ENCODE results near the gene PFKFB3. TPM values are rescaled to one million over a fixed set of nuclear protein-coding genes. Genes with fewer than 3 reads are reported as not detected.
"Not testable (repeated sequence)": the region's sequence is repeated elsewhere in the genome, so short reads cannot be mapped to it uniquely, and the experiment has no call there.

PFKFB3 gene
- total RNA-seq, 2 experiments from 2014 or later, result 57.1 to 59.3 TPM

DNA sequence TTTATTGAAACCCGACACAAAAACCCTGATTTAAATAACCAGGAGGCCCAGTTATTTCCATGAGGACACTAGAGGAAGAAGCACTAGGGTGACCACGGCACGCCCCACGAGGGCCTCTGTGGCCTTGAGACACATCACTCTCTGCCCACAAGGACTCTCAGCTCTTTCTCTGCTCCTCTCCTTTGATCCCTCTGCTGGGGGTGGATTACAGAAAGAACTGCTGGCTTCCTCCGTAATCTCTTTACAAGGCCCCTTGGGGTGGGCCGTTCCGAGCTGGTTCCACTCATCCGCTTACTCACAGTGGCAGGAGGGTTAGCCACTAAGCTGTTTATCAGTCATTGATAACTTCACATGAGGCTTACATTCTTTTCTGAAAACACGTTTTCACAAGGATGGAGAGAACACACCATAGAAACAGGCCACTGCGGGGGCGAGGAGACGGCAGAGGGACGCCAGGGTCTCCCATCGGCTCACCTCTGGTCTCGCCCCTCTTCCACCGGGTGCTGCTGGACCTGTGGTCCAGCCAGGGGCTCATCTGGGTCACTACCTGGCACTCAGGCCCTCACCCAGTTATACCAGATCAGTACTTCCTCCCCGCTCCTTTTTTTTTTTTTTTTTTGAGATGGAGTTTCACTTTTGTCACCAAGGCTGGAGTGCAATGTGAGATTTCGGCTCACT is 17.6 kb upstream of the PFKFB3 start:
- Mint-ChIP-seq H3K36me3 (peaks cover 4% of the 10 kb centered on the region), H3K9me3 (ENCODE audit: low read depth) (no peaks in the 10 kb centered on the region), H3K4me3 (no peak overlapping the region), H3K27me3 (no peaks in the 10 kb centered on the region), H3K27ac (peak overlapping the region; percentile 71), H3K4me1 (peaks cover 33% of the 10 kb centered on the region)
- CTCF ChIA-PET, result interaction anchor here (0.7 to 1.8 kb wide), 3 partner anchors 12 to 119 kb away, joined by 3 to 10 read pairs (median 3); no protein-coding TSS in a partner anchor
- DNase-seq, result no peak
- ATAC-seq, result peak; percentile 21

DNA sequence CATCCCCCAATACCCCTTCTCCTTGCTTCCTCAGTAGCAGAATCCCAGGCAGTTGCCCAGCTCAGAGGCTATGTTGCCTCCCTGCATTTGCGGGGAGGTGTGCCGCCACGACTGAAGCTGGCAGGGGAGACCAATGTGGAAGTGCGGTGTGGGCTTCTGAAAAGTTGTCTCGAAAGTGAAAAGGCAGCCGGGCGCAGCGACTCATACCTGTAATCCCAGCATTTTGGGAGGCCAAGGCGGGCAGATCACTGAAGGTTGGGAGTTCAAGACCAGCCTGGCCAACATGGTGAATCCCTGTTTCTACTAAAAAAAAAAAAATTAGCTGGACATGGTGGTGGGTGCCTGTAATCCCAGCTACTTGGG is 15.9 kb upstream of the PFKFB3 start:
- H3K4me1 Mint-ChIP-seq, result peaks cover 38% of the 10 kb centered on the region
- no peak overlapping the region for H3K4me3 Mint-ChIP-seq
- peaks cover 4% of the 10 kb centered on the region for H3K36me3 Mint-ChIP-seq
- ATAC-seq (no peak), DNase-seq (no peak)
- no peaks in the 10 kb centered on the region for H3K27me3 Mint-ChIP-seq
- no peak overlapping the region for H3K27ac Mint-ChIP-seq
- no peaks in the 10 kb centered on the region for H3K9me3 Mint-ChIP-seq (ENCODE audit: low read depth)
- CTCF ChIA-PET, result interaction anchor here (0.7 to 1.5 kb wide), 6 partner anchors 12 to 222 kb away, joined by 3 to 7 read pairs (median 3); partner anchors contain the start of gene PFKFB3

DNA sequence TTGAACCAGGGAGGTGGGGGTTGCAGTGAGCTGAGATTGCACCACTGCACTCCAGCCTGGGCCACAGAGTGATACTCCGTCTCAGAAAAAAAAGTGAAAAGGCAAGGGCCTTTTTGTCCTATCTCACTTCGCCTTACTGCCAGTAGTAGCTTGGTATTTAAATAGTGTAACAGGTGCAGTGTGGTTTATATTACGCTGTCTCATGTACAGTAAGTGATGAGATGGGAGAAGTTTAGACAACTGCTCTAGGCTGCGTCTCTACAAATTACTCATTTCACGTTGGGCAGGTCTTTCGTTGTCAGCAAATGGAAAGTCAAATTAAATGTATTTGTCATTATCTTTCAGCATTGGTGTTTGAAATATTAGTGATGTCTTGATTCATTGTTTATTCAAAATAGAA is 15.5 kb upstream of the PFKFB3 start:
- DNase-seq, result no peak
- peaks cover 38% of the 10 kb centered on the region for H3K4me1 Mint-ChIP-seq
- no peak overlapping the region for H3K27ac Mint-ChIP-seq
- peaks cover 4% of the 10 kb centered on the region for H3K36me3 Mint-ChIP-seq
- H3K4me3 Mint-ChIP-seq, result no peak overlapping the region
- CTCF ChIA-PET, result interaction anchor here (0.7 to 1.5 kb wide), 6 partner anchors 13 to 221 kb away, joined by 3 to 7 read pairs (median 3); partner anchors contain the start of gene PFKFB3
- ATAC-seq, result no peak
- no peaks in the 10 kb centered on the region for H3K27me3 Mint-ChIP-seq
- H3K9me3 Mint-ChIP-seq (ENCODE audit: low read depth), result no peaks in the 10 kb centered on the region

DNA sequence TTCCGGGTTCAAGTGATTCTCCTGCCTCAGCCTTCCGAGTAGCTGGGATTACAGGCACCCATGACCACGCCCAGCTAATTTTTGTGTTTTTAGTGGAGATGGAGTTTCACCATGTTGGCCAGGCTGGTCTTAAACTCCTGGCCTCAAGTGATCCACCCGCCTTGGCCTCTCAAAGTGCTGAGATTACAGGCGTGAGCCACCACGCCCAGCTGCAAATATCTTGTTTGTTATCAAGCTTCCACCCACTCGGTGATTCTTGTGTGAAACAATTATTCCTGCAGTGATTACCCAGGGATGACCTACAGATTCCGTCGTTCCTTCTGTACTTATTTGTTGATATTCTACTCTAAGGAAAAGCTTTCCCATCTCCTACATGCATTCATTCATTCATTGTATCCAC is 12.7 kb upstream of the PFKFB3 start:
- H3K27me3 Mint-ChIP-seq; H3K9me3 Mint-ChIP-seq (ENCODE audit: low read depth); H3K27ac Mint-ChIP-seq; H3K4me3 Mint-ChIP-seq; DNase-seq; ATAC-seq; H3K36me3 Mint-ChIP-seq: not testable (repeated sequence)
- peaks cover 34% of the 10 kb centered on the region for H3K4me1 Mint-ChIP-seq
- CTCF ChIA-PET, result interaction anchor here (1.2 to 1.3 kb wide), 2 partner anchors 13 to 212 kb away, joined by 6 to 7 read pairs; partner anchors contain the start of gene PFKFB3

DNA sequence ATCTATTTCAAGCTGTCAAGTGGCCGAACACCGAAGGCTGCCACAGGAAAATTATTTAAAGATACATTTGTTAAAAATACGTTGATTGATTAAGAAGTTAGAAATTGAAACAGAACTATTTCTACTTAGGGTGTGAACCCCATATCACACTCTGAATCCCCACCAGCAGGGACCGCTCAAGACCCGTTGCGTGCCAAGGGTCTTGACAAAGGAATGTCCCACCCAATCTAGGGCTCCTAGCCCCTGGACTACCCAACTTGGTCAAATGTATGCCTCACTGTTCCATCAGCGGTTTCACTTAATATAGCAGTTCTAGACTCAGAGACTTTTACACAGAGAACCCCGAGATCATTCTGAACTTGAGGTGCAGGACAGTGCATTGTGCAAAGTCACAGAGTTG is 11.6 kb upstream of the PFKFB3 start:
- Mint-ChIP-seq H3K27ac (no peak overlapping the region), H3K27me3 (no peaks in the 10 kb centered on the region), H3K9me3 (ENCODE audit: low read depth) (no peaks in the 10 kb centered on the region), H3K4me3 (no peak overlapping the region), H3K36me3 (peaks cover 4% of the 10 kb centered on the region), H3K4me1 (peaks cover 26% of the 10 kb centered on the region)
- no peak for ATAC-seq
- DNase-seq, result no peak
- CTCF ChIA-PET, result interaction anchor here (1.3 kb wide), 1 partner anchor 11 kb away, joined by 6 read pairs; the partner anchor contains the start of gene PFKFB3

DNA sequence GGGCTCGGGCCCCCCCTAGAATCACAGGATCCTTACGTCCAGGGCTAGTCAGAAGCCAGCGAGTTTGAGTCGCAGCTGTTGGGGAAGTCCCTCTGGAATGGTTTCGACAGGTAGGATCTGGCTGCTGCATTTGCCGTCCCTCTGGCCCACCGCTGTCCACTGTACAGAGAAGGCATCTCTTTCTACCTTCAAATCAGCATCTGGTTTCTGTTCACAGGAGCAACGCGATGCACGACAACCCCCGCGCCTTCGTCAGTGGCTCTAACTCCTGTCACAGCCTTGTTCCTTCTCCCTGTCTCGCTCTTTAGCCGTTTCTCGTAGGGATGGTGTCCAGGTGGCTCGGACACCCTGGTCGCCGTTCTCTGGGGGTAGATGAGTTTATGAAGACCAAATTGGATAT is 11.2 kb upstream of the PFKFB3 start:
- CTCF ChIA-PET, result interaction anchor here (1.3 kb wide), 1 partner anchor 11 kb away, joined by 6 read pairs; the partner anchor contains the start of gene PFKFB3
- H3K27me3 Mint-ChIP-seq, result no peaks in the 10 kb centered on the region
- DNase-seq (no peak), ATAC-seq (no peak)
- no peaks in the 10 kb centered on the region for H3K9me3 Mint-ChIP-seq (ENCODE audit: low read depth)
- peaks cover 4% of the 10 kb centered on the region for H3K36me3 Mint-ChIP-seq
- H3K27ac Mint-ChIP-seq, result no peak overlapping the region
- H3K4me3 Mint-ChIP-seq, result no peak overlapping the region
- H3K4me1 Mint-ChIP-seq, result peaks cover 22% of the 10 kb centered on the region

DNA sequence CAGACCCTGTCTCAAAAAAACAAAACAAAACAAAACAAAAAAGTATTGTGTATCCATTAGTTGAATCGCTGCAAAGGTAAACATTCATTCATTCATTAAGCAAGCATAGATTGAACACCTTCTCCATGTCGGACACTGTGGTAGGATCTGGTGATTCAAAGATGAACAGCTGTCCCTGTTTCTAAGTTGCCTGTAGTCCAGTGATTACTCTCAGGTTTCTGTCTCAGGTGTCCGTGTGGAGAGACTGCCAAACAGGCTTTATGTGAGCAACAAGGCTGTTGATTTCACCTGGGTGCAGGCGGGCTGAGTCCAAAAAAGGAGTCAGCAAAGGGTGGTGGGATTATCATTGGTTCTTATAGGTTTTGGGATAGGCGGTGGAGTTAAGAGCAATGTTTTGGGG is 9.4 kb upstream of the PFKFB3 start:
- peaks cover 11% of the 10 kb centered on the region for H3K4me1 Mint-ChIP-seq
- not testable (repeated sequence) for H3K27me3 Mint-ChIP-seq; H3K36me3 Mint-ChIP-seq; H3K9me3 Mint-ChIP-seq (ENCODE audit: low read depth); H3K4me3 Mint-ChIP-seq; DNase-seq; ATAC-seq; H3K27ac Mint-ChIP-seq
- CTCF ChIA-PET, result interaction anchor here (1.6 kb wide), 1 partner anchor 9 kb away, joined by 11 read pairs; the partner anchor contains the start of gene PFKFB3

DNA sequence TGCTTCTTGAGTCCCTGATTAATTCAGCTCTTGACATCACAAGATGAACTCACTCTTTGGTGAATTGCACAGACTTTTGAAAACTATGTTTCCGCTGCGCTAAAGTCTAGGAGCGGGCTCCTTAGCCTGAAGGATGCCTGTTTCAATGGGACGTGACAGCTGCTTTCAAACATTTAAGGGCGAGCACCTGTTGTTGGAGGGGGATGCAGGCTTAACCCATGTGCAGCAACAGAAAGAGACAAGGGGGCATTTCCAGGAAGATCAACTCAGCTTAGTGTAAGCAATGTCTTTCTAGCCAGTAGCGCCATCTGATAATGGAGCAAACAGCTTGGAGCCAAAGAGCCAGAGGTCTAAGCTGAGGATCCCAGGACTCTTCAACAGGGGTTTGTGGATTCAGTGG is 8.4 kb upstream of the PFKFB3 start:
- Mint-ChIP-seq H3K4me1 (peaks cover 6% of the 10 kb centered on the region), H3K36me3 (peaks cover 2% of the 10 kb centered on the region), H3K27ac (no peak overlapping the region), H3K9me3 (ENCODE audit: low read depth) (no peaks in the 10 kb centered on the region), H3K4me3 (no peak overlapping the region), H3K27me3 (no peaks in the 10 kb centered on the region)
- ATAC-seq (no peak), DNase-seq (no peak)
- CTCF ChIA-PET, result interaction anchor here (0.8 to 1.6 kb wide), 2 partner anchors 8 to 208 kb away, joined by 3 to 11 read pairs; partner anchors contain the start of gene PFKFB3

DNA sequence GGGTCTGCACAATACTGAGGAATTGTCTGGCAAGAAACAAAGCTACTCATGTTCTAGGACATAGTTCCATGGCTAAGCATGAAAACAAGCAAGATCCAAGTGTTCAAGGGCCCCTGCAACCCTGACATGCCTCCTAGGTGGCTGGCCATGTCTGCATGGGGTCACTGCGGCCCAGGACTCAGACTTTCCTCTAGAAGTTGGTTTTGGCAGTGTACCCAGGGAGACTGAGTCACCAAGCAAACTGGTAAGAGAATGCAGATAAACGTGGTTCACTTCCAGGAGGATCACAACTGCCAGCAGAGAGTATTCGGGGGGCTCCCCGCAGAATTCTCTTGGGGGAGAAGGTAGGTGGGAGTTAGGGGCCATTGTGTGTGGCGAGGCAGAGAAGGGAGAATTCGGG is 7.4 kb upstream of the PFKFB3 start:
- no peak overlapping the region for H3K27ac Mint-ChIP-seq
- no peak for ATAC-seq
- no peaks in the 10 kb centered on the region for H3K36me3 Mint-ChIP-seq
- no peaks in the 10 kb centered on the region for H3K9me3 Mint-ChIP-seq (ENCODE audit: low read depth)
- no peak overlapping the region for H3K4me3 Mint-ChIP-seq
- no peak for DNase-seq
- H3K27me3 Mint-ChIP-seq, result no peaks in the 10 kb centered on the region
- CTCF ChIA-PET, result interaction anchor here (2.4 kb wide), 1 partner anchor 207 kb away, joined by 5 read pairs; no protein-coding TSS in a partner anchor
- peaks cover 8% of the 10 kb centered on the region for H3K4me1 Mint-ChIP-seq

DNA sequence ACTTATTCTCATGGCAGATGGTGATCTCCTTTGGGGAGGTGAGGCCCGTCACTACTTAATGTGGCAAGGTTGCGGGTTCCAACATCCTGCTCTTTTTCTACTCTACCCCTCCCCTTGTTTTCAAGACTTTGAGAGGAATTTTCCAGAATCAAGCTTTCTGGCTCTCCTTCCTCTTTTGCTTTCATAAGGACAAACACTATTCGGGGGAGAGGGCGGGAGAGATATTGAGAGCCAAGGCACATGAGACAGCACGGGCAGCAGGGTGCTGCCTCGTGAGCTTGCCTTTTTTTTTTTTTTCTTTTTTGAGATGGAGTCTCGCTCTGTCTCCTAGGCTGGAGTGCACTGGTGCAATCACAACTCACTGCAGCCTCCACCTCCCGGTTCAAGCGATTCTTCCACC is 6.9 kb upstream of the PFKFB3 start:
- no peaks in the 10 kb centered on the region for H3K9me3 Mint-ChIP-seq (ENCODE audit: low read depth)
- CTCF ChIA-PET, result interaction anchor here (0.9 to 2.4 kb wide), 2 partner anchors 23 to 206 kb away, joined by 3 to 5 read pairs; no protein-coding TSS in a partner anchor
- no peaks in the 10 kb centered on the region for H3K27me3 Mint-ChIP-seq
- no peaks in the 10 kb centered on the region for H3K36me3 Mint-ChIP-seq
- DNase-seq (no peak), ATAC-seq (no peak)
- H3K27ac Mint-ChIP-seq, result no peak overlapping the region
- no peak overlapping the region for H3K4me3 Mint-ChIP-seq
- peaks cover 12% of the 10 kb centered on the region for H3K4me1 Mint-ChIP-seq

DNA sequence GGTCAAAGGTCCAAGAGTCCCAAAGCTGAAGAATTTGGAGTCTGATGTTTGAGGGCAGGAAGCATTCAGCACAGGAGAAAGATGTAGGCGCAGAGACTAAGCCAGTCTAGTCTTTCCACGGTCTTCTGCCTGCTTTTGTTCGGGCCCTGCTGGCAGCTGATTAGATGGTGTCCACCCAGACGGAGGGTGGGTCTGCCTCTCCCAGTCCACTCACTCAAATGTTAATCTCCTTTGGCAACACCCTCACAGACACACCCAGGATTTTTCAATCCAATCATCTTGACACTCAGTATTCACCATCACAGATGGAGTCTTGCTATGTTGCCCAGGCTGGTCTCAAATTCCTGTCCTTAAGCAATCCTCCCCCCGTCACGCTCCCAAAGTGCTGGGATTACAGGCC is 6.2 kb upstream of the PFKFB3 start:
- not testable (repeated sequence) for H3K36me3 Mint-ChIP-seq; ATAC-seq; H3K27me3 Mint-ChIP-seq; H3K4me3 Mint-ChIP-seq; H3K27ac Mint-ChIP-seq; H3K9me3 Mint-ChIP-seq (ENCODE audit: low read depth); H3K4me1 Mint-ChIP-seq; DNase-seq
- CTCF ChIA-PET, result interaction anchor here (0.9 to 2.4 kb wide), 2 partner anchors 24 to 206 kb away, joined by 3 to 5 read pairs; no protein-coding TSS in a partner anchor

DNA sequence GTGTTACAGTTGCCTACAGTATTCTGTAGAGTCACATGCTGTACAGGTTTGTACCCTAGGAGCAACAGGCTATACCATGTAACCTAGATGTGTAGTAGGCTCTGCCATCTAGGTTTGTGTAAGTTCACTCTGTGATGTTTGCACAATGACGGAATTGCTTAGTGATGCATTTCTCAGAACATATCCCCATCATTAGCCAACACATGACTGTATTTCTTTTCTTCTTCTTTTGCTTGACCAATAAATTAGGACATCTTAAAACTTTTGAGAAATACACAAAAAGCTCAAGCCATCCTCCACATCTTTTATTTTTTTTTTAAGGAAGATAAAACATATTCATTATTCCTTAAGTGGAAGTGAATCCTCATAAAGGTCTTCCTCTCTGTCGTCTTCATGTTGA is 5.4 kb upstream of the PFKFB3 start:
- CTCF ChIA-PET, result interaction anchor here (0.6 kb wide), 1 partner anchor 204 kb away, joined by 3 read pairs; no protein-coding TSS in a partner anchor
- Mint-ChIP-seq H3K27ac (no peak overlapping the region), H3K4me3 (no peak overlapping the region), H3K36me3 (no peaks in the 10 kb centered on the region), H3K9me3 (ENCODE audit: low read depth) (no peaks in the 10 kb centered on the region), H3K27me3 (no peaks in the 10 kb centered on the region), H3K4me1 (peaks cover 16% of the 10 kb centered on the region)
- no peak for DNase-seq
- no peak for ATAC-seq

DNA sequence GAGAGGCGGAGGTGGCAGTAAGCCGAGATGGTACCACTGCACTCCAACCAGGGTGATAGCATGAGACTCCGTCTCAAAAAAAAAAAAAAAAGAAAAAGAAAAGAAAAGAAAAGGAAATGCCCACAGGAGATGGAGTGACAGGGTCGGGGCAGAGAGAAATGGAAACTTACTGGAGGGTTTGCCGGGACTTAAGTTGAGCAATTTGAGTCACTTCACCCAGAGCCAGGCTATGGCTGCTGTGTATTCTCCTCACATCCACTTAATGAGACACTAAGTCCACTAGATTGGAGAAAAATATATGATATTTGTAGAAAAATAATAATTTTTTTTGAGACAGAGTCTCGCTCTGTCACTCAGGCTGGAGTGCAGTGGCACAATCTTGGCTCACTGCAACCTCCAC is 4.6 kb upstream of the PFKFB3 start:
- CTCF ChIA-PET, result no interaction called here
- H3K4me3 Mint-ChIP-seq, result no peak overlapping the region
- ATAC-seq (no peak), DNase-seq (no peak)
- no peaks in the 10 kb centered on the region for H3K27me3 Mint-ChIP-seq
- H3K36me3 Mint-ChIP-seq, result no peaks in the 10 kb centered on the region
- H3K4me1 Mint-ChIP-seq, result peaks cover 18% of the 10 kb centered on the region
- no peaks in the 10 kb centered on the region for H3K9me3 Mint-ChIP-seq (ENCODE audit: low read depth)
- H3K27ac Mint-ChIP-seq, result no peak overlapping the region
